ENCODE data around the gene CMYA5. TPM values are rescaled to one million over a fixed set of nuclear protein-coding genes. Genes with fewer than 3 reads are reported as not detected.

CMYA5 gene
- total and polyA plus RNA-seq, 9 of the 15 experiments (the other 6 are each of a cell fraction or from before 2014, with no cell fraction given), result 0.18 to 1.1 (median 0.32) TPM

DNA sequence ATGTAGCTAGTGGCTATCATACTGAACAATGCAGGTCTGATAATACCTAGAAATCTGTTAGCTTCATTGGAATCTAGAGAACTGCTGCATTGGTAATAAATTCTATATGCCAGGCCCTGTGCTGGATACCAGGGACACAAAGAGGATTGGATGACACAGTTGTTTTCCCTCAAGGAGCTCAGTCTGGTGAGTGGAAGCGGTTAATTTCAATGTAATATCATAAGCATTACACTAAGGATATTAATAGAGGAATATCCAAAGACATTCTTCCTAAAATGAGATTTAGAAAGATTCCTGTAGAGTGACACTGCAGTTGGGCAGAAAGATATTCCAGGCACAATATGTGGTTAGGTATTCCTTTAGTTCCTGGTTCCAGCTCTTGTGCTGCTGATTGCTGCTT, 5.9 kb downstream of the CMYA5 start:
- in situ Hi-C loops (cut with MboI) (no loop called here), intact Hi-C loops (cut with micrococcal nuclease) (loop anchor here (5.0 to 10.0 kb wide), 2 partner anchors 77 to 389 kb away; no protein-coding TSS in a partner anchor)
- Histone ChIP-seq H3K27ac (ENCODE audit: extremely low read depth, low read depth, low read length) (no peak overlapping the region), H3K4me2 (ENCODE audit: insufficient read depth, low read length) (no peak overlapping the region), H3K4me1 (replicated peaks in 1 of 2; ENCODE audit: control insufficient read depth in 2 of 2, insufficient read depth in 2 of 2, low read length in 2 of 2) (peaks cover 3 to 12% of the 10 kb centered on the region in 2 experiments; a peak in 3 of 5 replicates), H3K9ac (ENCODE audit: insufficient read depth in 1 of 2, low read depth in 2 of 2, low read length in 2 of 2) (no peak overlapping the region), H2AFZ (ENCODE audit: low read depth, low read length) (no peak overlapping the region), H3K9me1 (ENCODE audit: control insufficient read depth, insufficient read depth, low read length) (no peaks in the 10 kb centered on the region), H3K9me3 (replicated peaks; ENCODE audit: control insufficient read depth, insufficient read depth, low read depth, low read length) (no peaks in the 10 kb centered on the region), H3K79me2 (ENCODE audit: control insufficient read depth, insufficient read depth, low read length) (no peaks in the 10 kb centered on the region), H3K27me3 (ENCODE audit: control insufficient read depth in 2 of 2, insufficient read depth in 2 of 2, low read length in 2 of 2) (no peaks in the 10 kb centered on the region), H3K4me3 (no peak overlapping the region), H4K20me1 (replicated peaks; ENCODE audit: control insufficient read depth, insufficient read depth, low read length) (no peaks in the 10 kb centered on the region), H3K36me3 (ENCODE audit: control insufficient read depth, insufficient read depth, low read length) (no peaks in the 10 kb centered on the region)
- DNase-seq (ENCODE audit: extremely low read depth in 1 of 4, low spot score in 3 of 4) (no peak), FAIRE-seq (no peak), ATAC-seq (no peak)
- 92% methylated on average over 1 of the region's 1 CpG for WGBS (ENCODE audit: insufficient coverage, low coverage, missing lambda C conversion rate)
- POLR2A ChIA-PET, result interaction anchor here (1.1 kb wide), 1 partner anchor 38 kb away, joined by 4 read pairs; no protein-coding TSS in a partner anchor
- BruUV-seq (replicated peaks), result no TSS peak
- CTCF ChIA-PET (ENCODE audit: low intra/inter-chr PET ratio), result no interaction called here
- TF ChIP-seq GATAD2A (IDR thresholded peaks at IDR 0.05) (no peak), PHF20 (IDR thresholded peaks at IDR 0.05; ENCODE audit: partially characterized antibody) (no peak), NCOA4 (IDR thresholded peaks at IDR 0.05; ENCODE audit: partially characterized antibody) (no peak), ZNF431 (CRISPR knock-in tag; IDR thresholded peaks at IDR 0.05) (no peak), SRF (CRISPR knock-in tag; IDR thresholded peaks at IDR 0.05) (no peak), BRD4 (IDR thresholded peaks at IDR 0.05) (no peak), THRAP3 (IDR thresholded peaks at IDR 0.05; ENCODE audit: borderline replicate concordance) (no peak), ZNF197 (CRISPR knock-in tag; IDR thresholded peaks at IDR 0.05; ENCODE audit: low read depth) (no peak), GTF2A2 (tag; IDR thresholded peaks at IDR 0.05) (no peak), CXXC5 (CRISPR knock-in tag; IDR thresholded peaks at IDR 0.05) (no peak), ETV6 (IDR thresholded peaks at IDR 0.05; ENCODE audit: borderline replicate concordance in 1 of 2, low read depth in 2 of 2, low read length in 1 of 2) (no peak), ETV6 (CRISPR knock-in tag; IDR thresholded peaks at IDR 0.05; ENCODE audit: borderline replicate concordance) (no peak), RHOXF2B (CRISPR knock-in tag; conservative IDR thresholded peaks at IDR 0.05) (no peak)
- TF ChIP-seq, protein P1, sequence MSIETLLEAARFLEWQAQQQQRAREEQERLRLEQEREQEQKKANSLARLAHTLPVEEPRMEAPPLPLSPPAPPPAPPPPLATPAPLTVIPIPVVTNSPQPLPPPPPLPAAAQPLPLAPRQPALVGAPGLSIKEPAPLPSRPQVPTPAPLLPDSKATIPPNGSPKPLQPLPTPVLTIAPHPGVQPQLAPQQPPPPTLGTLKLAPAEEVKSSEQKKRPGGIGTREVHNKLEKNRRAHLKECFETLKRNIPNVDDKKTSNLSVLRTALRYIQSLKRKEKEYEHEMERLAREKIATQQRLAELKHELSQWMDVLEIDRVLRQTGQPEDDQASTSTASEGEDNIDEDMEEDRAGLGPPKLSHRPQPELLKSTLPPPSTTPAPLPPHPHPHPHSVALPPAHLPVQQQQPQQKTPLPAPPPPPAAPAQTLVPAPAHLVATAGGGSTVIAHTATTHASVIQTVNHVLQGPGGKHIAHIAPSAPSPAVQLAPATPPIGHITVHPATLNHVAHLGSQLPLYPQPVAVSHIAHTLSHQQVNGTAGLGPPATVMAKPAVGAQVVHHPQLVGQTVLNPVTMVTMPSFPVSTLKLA (conservative IDR thresholded peaks at IDR 0.05), result no peak
- TF ChIP-seq, protein P2, sequence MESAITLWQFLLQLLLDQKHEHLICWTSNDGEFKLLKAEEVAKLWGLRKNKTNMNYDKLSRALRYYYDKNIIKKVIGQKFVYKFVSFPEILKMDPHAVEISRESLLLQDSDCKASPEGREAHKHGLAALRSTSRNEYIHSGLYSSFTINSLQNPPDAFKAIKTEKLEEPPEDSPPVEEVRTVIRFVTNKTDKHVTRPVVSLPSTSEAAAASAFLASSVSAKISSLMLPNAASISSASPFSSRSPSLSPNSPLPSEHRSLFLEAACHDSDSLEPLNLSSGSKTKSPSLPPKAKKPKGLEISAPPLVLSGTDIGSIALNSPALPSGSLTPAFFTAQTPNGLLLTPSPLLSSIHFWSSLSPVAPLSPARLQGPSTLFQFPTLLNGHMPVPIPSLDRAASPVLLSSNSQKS (CRISPR knock-in tag; IDR thresholded peaks at IDR 0.05), result no peak
- TF ChIP-seq, protein P3, sequence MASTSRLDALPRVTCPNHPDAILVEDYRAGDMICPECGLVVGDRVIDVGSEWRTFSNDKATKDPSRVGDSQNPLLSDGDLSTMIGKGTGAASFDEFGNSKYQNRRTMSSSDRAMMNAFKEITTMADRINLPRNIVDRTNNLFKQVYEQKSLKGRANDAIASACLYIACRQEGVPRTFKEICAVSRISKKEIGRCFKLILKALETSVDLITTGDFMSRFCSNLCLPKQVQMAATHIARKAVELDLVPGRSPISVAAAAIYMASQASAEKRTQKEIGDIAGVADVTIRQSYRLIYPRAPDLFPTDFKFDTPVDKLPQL (IDR thresholded peaks at IDR 0.05; ENCODE audit: extremely low read depth, insufficient read length), result no peak
- TF ChIP-seq, protein P4, sequence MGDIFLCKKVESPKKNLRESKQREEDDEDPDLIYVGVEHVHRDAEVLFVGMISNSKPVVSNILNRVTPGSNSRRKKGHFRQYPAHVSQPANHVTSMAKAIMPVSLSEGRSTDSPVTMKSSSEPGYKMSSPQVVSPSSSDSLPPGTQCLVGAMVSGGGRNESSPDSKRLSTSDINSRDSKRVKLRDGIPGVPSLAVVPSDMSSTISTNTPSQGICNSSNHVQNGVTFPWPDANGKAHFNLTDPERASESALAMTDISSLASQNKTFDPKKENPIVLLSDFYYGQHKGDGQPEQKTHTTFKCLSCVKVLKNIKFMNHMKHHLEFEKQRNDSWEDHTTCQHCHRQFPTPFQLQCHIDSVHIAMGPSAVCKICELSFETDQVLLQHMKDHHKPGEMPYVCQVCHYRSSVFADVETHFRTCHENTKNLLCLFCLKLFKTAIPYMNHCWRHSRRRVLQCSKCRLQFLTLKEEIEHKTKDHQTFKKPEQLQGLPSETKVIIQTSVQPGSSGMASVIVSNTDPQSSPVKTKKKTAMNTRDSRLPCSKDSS (IDR thresholded peaks at IDR 0.05; ENCODE audit: low read depth, partially characterized antibody), result no peak

Measured in K562 (cell line).